ENCODE data around the gene HOXA5. TPM values are rescaled to one million over a fixed set of nuclear protein-coding genes. Genes with fewer than 3 reads are reported as not detected.

The HOXA5 gene
- total and polyA plus RNA-seq, 2 donors (not counting 3 experiments of a cell fraction or from before 2014, with no cell fraction given) = 18.6 to 18.8 TPM

GRCh38 chr7:27142580-27143022 lies 880 bp downstream of the HOXA5 start:
- H3K4me3 ChIP-seq (replicated peaks in 1 of 3; ENCODE audit: insufficient read depth in 1 of 3, low read depth in 1 of 3, low read length in 3 of 3) = peak overlapping the region; percentile 29 to 84 (median 65)
- no peaks in the 10 kb centered on the region for H3K9me1 ChIP-seq (replicated peaks; ENCODE audit: control insufficient read depth, extremely low read depth, insufficient read depth, low read length)
- FAIRE-seq (no peak), DNase-seq (ENCODE audit: low read depth, low spot score) (no peak)
- peaks cover 76% of the 10 kb centered on the region for H3K4me1 ChIP-seq (ENCODE audit: control insufficient read depth, extremely low read depth, insufficient read depth, low read length)
- no TSS peak for BruUV-seq (replicated peaks)
- intact Hi-C loops (cut with micrococcal nuclease) (loop anchor here (1.0 to 5.0 kb wide), 6 partner anchors 19 to 1286 kb away; no protein-coding TSS in a partner anchor), dilution Hi-C loops (cut with MboI; ENCODE audit: extremely low pct_ligation_motif_present, low sequenced_read_pairs) (no loop called here)
- H3K9me3 ChIP-seq (replicated peaks; ENCODE audit: control insufficient read depth, insufficient read depth, low read length) = no peaks in the 10 kb centered on the region
- H3K36me3 ChIP-seq (ENCODE audit: control insufficient read depth in 2 of 2, extremely low read depth in 1 of 2, insufficient read depth in 2 of 2, low read length in 2 of 2) = peaks cover 0 to 19% of the 10 kb centered on the region in 2 experiments
- peak overlapping the region; percentile 82 for H3K27ac ChIP-seq (ENCODE audit: insufficient read depth, low read depth, low read length)
- ChIA-PET CTCF (interaction anchor here (0.9 to 7.0 kb wide), 17 partner anchors 10 to 773 kb away, joined by 3 to 72 read pairs (median 11); partner anchors contain the start of genes HOXA3, HOXA4 and HOXA7), POLR2A (interaction anchor here (1.5 kb wide), 1 partner anchor 44 kb away, joined by 3 read pairs; no protein-coding TSS in a partner anchor)
- no peak overlapping the region for H2AFZ ChIP-seq (ENCODE audit: low read depth, low read length)
- peak overlapping the region; percentile 84 for H3K9ac ChIP-seq (replicated peaks; ENCODE audit: extremely low read depth, insufficient read depth, low read length)
- peaks cover 99% of the 10 kb centered on the region for H3K79me2 ChIP-seq (ENCODE audit: control insufficient read depth, insufficient read depth, low read length)
- no peaks in the 10 kb centered on the region for H3K27me3 ChIP-seq (ENCODE audit: control insufficient read depth in 2 of 2, insufficient read depth in 2 of 2, low read length in 2 of 2)
- peak overlapping the region; percentile 92 for H3K4me2 ChIP-seq (ENCODE audit: insufficient read depth, low read length)
- no peaks in the 10 kb centered on the region for H4K20me1 ChIP-seq (replicated peaks; ENCODE audit: control insufficient read depth, extremely low read depth, insufficient read depth, low read length)
- TF ChIP-seq JUN (IDR thresholded peaks at IDR 0.05; ENCODE audit: borderline replicate concordance, insufficient read depth, insufficient read length, low read depth) (no peak), FOS (IDR thresholded peaks at IDR 0.05; ENCODE audit: borderline replicate concordance, insufficient read depth, low read length) (no peak), CTCF (IDR thresholded peaks at IDR 0.05; ENCODE audit: extremely low read depth in 1 of 2, insufficient read depth in 1 of 2, low read depth in 1 of 2, low read length in 2 of 2) (no peak), MAX (IDR thresholded peaks at IDR 0.05; ENCODE audit: insufficient read depth, insufficient read length) (no peak), POLR2AphosphoS5 (IDR thresholded peaks at IDR 0.05; ENCODE audit: insufficient read depth, low read depth, low read length) (no peak), EZH2 (IDR thresholded peaks at IDR 0.05; ENCODE audit: borderline replicate concordance, low read depth, low read length, severe bottlenecking) (no peak)
